ENCODE measurements around the gene MTREX. TPM values are rescaled to one million over a fixed set of nuclear protein-coding genes. Genes with fewer than 3 reads are reported as not detected.

MTREX gene
- total RNA-seq, 1 donor from 2014 or later, result 35.7 TPM

GRCh38 chr5:55305345-55305744 lies 2.4 kb upstream of the MTREX start:
- TF ChIP-seq, protein P1, sequence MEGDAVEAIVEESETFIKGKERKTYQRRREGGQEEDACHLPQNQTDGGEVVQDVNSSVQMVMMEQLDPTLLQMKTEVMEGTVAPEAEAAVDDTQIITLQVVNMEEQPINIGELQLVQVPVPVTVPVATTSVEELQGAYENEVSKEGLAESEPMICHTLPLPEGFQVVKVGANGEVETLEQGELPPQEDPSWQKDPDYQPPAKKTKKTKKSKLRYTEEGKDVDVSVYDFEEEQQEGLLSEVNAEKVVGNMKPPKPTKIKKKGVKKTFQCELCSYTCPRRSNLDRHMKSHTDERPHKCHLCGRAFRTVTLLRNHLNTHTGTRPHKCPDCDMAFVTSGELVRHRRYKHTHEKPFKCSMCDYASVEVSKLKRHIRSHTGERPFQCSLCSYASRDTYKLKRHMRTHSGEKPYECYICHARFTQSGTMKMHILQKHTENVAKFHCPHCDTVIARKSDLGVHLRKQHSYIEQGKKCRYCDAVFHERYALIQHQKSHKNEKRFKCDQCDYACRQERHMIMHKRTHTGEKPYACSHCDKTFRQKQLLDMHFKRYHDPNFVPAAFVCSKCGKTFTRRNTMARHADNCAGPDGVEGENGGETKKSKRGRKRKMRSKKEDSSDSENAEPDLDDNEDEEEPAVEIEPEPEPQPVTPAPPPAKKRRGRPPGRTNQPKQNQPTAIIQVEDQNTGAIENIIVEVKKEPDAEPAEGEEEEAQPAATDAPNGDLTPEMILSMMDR (IDR thresholded peaks at IDR 0.05; ENCODE audit: insufficient read depth, low read length, poor library complexity, severe bottlenecking), result no peak
- no peaks in the 10 kb centered on the region for H3K27me3 ChIP-seq (ENCODE audit: control insufficient read depth, insufficient read depth, low read length)
- no peak for DNase-seq (ENCODE audit: low read depth)
- no peaks in the 10 kb centered on the region for H3K36me3 ChIP-seq (ENCODE audit: control insufficient read depth, insufficient read depth, low read length)
- H3K4me3 ChIP-seq (ENCODE audit: low read depth, low read length), result no peak overlapping the region

DNA sequence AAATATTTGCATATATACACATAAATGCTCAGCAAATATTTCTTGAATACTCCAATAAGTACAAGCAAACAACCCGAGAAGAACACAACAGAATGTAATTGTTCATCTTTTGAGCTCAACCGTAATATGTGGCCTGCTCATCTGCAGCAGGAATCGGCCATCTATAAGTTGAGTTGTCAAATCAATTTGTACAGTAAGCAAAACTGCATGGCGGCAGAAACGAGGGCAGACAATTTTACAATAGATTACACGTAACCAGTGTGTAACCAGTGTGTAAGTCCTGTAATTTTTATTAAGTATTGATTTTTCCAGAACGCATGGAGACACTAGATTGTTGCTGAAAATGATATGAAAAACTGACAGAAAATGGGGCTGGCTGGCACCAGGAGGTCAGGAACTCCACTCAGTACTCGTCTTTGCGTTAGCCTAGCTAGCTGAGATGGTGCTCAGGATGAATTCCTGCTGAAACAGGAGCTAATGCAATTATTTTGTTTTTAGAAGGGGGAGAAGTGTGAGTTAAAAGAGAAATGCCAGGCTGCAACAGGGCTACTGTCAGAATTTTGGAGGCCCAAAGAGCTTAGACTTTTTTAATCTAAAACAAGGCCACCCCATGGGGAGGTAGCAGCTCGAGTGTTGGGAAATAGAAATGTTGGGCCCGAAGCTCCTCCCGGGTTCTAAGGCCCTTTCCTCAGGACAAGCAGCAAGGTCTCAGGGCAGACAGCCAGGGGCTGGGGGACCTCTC lies 977 bp upstream of the MTREX start:
- H3K27me3 ChIP-seq (ENCODE audit: control insufficient read depth, insufficient read depth, low read length), result no peaks in the 10 kb centered on the region
- TF ChIP-seq, protein P1 (IDR thresholded peaks at IDR 0.05; ENCODE audit: insufficient read depth, low read length, poor library complexity, severe bottlenecking), result no peak
- no peak for DNase-seq (ENCODE audit: low read depth)
- H3K4me3 ChIP-seq (ENCODE audit: low read depth, low read length), result peak overlapping the region; percentile 82
- H3K36me3 ChIP-seq (ENCODE audit: control insufficient read depth, insufficient read depth, low read length), result no peaks in the 10 kb centered on the region

DNA sequence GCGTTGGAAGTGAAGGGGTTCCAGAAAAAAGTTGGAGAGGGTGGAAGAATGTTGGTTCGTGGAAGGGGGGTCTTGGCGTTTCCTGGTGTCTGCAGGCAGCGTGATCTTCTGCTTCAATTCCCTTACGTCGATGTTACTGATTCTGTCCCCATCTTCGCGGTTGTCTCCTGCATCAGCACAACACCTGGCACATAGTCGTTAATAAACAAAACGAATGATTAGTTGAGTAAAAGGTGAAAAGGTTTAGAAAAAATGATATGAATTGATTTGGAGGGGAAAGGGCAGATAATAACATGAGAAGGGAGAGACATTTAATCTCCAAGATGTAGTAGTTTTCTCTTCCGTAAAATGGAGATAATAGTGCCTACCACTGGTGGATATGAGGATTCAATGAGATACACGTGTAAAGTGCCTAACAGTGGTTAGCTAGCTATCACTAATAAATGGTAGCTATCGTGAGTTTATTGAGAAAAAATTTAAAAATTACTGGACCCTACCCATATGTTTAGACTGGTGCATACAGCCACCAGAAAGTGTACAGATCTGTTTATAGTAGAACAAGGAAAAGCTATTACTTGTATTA lies 556 bp downstream of the MTREX start:
- Histone ChIP-seq H3K27me3 (ENCODE audit: control insufficient read depth, insufficient read depth, low read length) (no peaks in the 10 kb centered on the region), H3K4me3 (ENCODE audit: low read depth, low read length) (peak overlapping the region; percentile 82), H3K36me3 (ENCODE audit: control insufficient read depth, insufficient read depth, low read length) (no peaks in the 10 kb centered on the region)
- TF ChIP-seq, protein P1 (IDR thresholded peaks at IDR 0.05; ENCODE audit: insufficient read depth, low read length, poor library complexity, severe bottlenecking), result peak; percentile 11
- no peak for DNase-seq (ENCODE audit: low read depth)

GRCh38 chr5:55313870-55314617 lies 6.3 kb downstream of the MTREX start:
- DNase-seq (ENCODE audit: low read depth), result no peak
- H3K4me3 ChIP-seq (ENCODE audit: low read depth, low read length), result no peak overlapping the region
- TF ChIP-seq, protein P1 (IDR thresholded peaks at IDR 0.05; ENCODE audit: insufficient read depth, low read length, poor library complexity, severe bottlenecking), result no peak
- no peaks in the 10 kb centered on the region for H3K27me3 ChIP-seq (ENCODE audit: control insufficient read depth, insufficient read depth, low read length)
- no peaks in the 10 kb centered on the region for H3K36me3 ChIP-seq (ENCODE audit: control insufficient read depth, insufficient read depth, low read length)

GRCh38 chr5:55316289-55316688 lies 8.5 kb downstream of the MTREX start:
- Histone ChIP-seq H3K4me3 (ENCODE audit: low read depth, low read length) (no peak overlapping the region), H3K36me3 (ENCODE audit: control insufficient read depth, insufficient read depth, low read length) (no peaks in the 10 kb centered on the region), H3K27me3 (ENCODE audit: control insufficient read depth, insufficient read depth, low read length) (no peaks in the 10 kb centered on the region)
- TF ChIP-seq, protein P1 (IDR thresholded peaks at IDR 0.05; ENCODE audit: insufficient read depth, low read length, poor library complexity, severe bottlenecking), result no peak
- DNase-seq (ENCODE audit: low read depth), result no peak
